HG03558 (cell line): Measurements from ENCODE around the gene OR5L2.
"Not testable (repeated sequence)": the region's sequence is repeated elsewhere in the genome, so short reads cannot be mapped to it uniquely, and the experiment has no call there.

Source experiments
- ATAC-seq: cut with Tn5 transposase; IDR thresholded peaks from one replicate; pipeline ENCODE4 v1.9.1; 2021; ENCODE audit warnings: moderate number of reproducible peaks; ENCODE audit not compliant: unreplicated experiment; ENCODE audit errors: extremely low read depth

Gene OR5L2

GRCh38 chr11:55826919-55827318 lies at the start of gene OR5L2:
Gene OR5L2, plus strand, starts transcription at chr11:55827219. Its CDS starts 0 bp downstream, at chr11:55827219.
- ATAC-seq = no peak

GRCh38 chr11:55791606-55792005 lies 35.4 kb upstream of the OR5L2 start:
- no peak for ATAC-seq

GRCh38 chr11:55793321-55793720 lies 33.7 kb upstream of the OR5L2 start:
- no peak for ATAC-seq

DNA sequence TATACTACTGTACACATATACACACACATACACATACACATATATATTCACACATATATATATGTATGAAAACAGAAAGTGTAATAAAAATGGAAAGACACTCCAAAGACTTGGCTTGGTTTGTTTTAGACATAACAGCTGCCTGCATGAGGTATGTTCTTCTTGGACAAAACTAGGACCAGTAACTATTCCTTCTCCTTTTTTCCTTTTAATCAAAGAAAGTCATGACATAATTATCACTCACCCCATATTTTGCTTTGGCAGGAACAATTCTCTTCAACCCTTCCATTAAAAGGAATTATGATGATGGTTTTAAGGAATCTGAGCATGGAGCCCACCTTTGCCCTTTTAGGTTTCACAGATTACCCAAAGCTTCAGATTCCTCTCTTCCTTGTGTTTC lies 31.8 kb upstream of the OR5L2 start, which contains the start of gene OR5D14:
OR5D14 (plus strand) TSS at position 301 of the 400 bp plus-strand sequence; CDS start at position 301, 0 bp downstream.
- ATAC-seq = no peak

GRCh38 chr11:55806248-55806647 lies 20.8 kb upstream of the OR5L2 start:
- ATAC-seq = no peak

DNA sequence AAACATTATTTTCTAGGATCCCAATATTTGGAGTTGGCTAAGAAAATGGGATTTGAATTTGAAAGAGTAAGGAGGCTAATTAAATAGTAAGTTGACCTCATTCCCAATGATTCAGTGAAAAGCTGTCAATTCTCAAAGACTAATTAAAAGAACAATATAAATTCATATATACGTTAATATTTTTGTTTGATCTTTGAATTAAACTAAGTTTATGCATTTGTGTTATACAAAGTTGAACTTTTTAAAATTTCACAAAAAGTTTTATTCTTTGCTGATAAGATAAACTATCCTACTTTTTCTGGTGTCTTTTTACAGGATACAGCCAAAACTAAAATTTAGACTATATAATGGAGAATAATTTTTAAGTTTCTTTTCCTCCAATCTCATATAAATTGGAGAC lies 16.0 kb upstream of the OR5L2 start, which contains the start of gene OR5L1:
OR5L1 (plus strand) TSS at position 301 of the 400 bp plus-strand sequence. CDS start 100 bp downstream, outside the sequence.
- no peak for ATAC-seq

DNA sequence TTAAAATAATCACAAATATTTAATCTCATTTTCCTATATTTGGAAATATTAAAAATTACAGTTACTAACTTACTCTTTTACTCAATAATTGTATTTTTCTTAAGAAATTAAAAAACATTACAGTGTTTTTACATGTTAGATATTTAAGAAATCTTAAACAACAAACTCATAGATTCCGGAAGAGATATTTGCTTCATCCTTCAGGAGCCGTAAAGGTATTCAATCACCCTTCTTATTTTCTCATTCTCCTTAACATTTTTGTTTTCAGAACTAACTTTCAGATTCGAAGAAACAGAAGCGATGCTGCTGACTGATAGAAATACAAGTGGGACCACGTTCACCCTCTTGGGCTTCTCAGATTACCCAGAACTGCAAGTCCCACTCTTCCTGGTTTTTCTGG lies 7.7 kb upstream of the OR5L2 start, which contains the start of gene OR5D18:
OR5D18 (plus strand) TSS at position 301 of the 400 bp plus-strand sequence; CDS start at position 301, 0 bp downstream.
- no peak for ATAC-seq

GRCh38 chr11:55838452-55838851 lies 11.4 kb downstream of the OR5L2 start, which contains the start of gene OR5D16:
Gene OR5D16, plus strand, starts transcription at chr11:55838752. Its CDS starts 0 bp downstream, at chr11:55838752.
- no peak for ATAC-seq

GRCh38 chr11:55847453-55847852 lies 20.4 kb downstream of the OR5L2 start:
- no peak for ATAC-seq

- ATAC-seq = no peak
These were observed 22.0 kb downstream of the OR5L2 start for GRCh38 chr11:55849037-55849436.

GRCh38 chr11:55852141-55852540 lies 25.1 kb downstream of the OR5L2 start:
- ATAC-seq = no peak

DNA sequence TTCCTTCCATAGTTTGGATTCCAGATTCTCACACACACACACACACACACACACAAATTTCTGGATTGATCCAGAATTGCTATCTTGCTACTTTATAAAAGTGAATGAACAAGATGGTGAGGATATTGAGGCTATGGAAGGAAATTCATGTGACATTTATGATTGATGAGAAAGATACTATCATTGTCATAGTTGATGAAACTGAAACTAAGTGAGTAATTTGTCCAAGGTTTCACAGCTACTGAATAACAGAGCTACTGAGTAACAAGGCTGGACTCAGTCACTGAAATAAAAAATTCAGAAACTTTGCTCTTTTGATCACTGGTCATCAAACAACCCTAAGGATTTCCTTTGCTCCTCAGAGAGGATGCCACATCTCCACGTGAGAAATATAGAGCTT lies 27.7 kb downstream of the OR5L2 start:
- no peak for ATAC-seq

GRCh38 chr11:55867354-55867753 lies 40.3 kb downstream of the OR5L2 start:
- ATAC-seq = not testable (repeated sequence)

DNA sequence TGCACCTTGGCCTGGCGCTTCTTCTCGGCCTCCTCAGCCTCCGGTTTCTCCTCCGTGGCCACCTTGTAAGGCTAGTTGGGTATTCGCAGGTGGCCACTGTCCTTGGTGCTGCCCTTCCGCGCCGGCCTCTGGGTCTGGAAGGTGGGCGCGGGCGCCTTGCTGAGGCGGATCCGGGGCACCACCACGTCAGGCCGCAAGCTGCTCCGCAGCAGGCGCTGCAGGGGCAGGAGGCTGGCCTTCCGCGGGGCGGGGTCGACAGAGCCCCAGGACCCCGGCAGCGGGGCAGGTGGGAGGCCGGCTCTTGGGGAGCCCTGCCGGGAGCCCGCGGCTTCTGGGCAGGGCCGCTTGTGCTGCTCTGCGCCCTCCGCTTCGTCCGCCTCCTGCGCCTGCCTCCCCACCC lies 45.7 kb downstream of the OR5L2 start:
- not testable (repeated sequence) for ATAC-seq

GRCh38 chr11:55873146-55873545 lies 46.1 kb downstream of the OR5L2 start:
- not testable (repeated sequence) for ATAC-seq
